GM23338 (cell line): Measurements from ENCODE around the gene CNTN5. TPM values are rescaled to one million over a fixed set of nuclear protein-coding genes. Genes with fewer than 3 reads are reported as not detected.

Experiments used
- ATAC-seq: fragments of 200-7000 bp; cut with Tn5 transposase; 3 replicates; pipeline ENCODE4 v1.9.1; 2020
- DNase-seq: peaks from one replicate; pipeline ENCODE4 v3.0.0-alpha.2; 2015; ENCODE audit warnings: low spot score
- H2AFZ ChIP-seq: fragments of 200-600 bp; sonication (generic); 2 replicates; pipeline ENCODE4 v1.8.0; 2016; ENCODE audit warnings: antibody characterized with exemption, mild to moderate bottlenecking, moderate library complexity
- H3F3A ChIP-seq: fragments of 200-600 bp; sonication (generic); replicated peaks from 2 replicates; pipeline ENCODE4 v1.8.0; 2017; ENCODE audit warnings: antibody characterized with exemption, mixed run types, low read depth
- H3K27ac ChIP-seq: fragments of 200-600 bp; sonication (generic); 2 replicates; pipeline ENCODE4 v1.6.1; 2016; ENCODE audit warnings: low read depth
- H3K27me3 ChIP-seq: fragments of 200-600 bp; sonication (generic); 2 replicates; pipeline ENCODE4 v1.8.0; 2016; ENCODE audit warnings: mild to moderate bottlenecking, mixed run types, moderate library complexity; ENCODE audit not compliant: insufficient read depth
- H3K36me3 ChIP-seq: fragments of 200-600 bp; sonication (generic); 2 replicates; pipeline ENCODE4 v1.8.0; 2016; ENCODE audit warnings: mild to moderate bottlenecking; ENCODE audit not compliant: insufficient read depth
- H3K4me1 ChIP-seq: fragments of 200-600 bp; sonication (generic); 2 replicates; pipeline ENCODE4 v1.8.0; 2016; ENCODE audit warnings: mild to moderate bottlenecking, moderate library complexity; ENCODE audit not compliant: insufficient read depth
- H3K4me2 ChIP-seq: fragments of 200-600 bp; sonication (generic); 2 replicates; pipeline ENCODE4 v1.7.1; 2017; ENCODE audit warnings: mixed run types
- H3K4me3 ChIP-seq: fragments of 200-600 bp; sonication (generic); 2 replicates; pipeline ENCODE4 v1.6.1; 2016; ENCODE audit warnings: mixed run types
- H3K79me2 ChIP-seq: fragments of 200-600 bp; sonication (generic); replicated peaks from 2 replicates; pipeline ENCODE4 v1.8.0; 2017; ENCODE audit warnings: mild to moderate bottlenecking; ENCODE audit not compliant: insufficient read depth
- H3K9me2 ChIP-seq: fragments of 200-600 bp; sonication (generic); 2 replicates; pipeline ENCODE4 v1.8.0; 2017; ENCODE audit not compliant: insufficient read depth
- H4K20me1 ChIP-seq: fragments of 200-600 bp; sonication (generic); replicated peaks from 2 replicates; pipeline ENCODE4 v1.8.0; 2017; ENCODE audit warnings: mild to moderate bottlenecking; ENCODE audit not compliant: insufficient read depth
- H3K27ac Mint-ChIP-seq: 2 replicates; pipeline ENCODE4 v1.8.0; 2020; ENCODE audit warnings: inconsistent platforms, mild to moderate bottlenecking, moderate library complexity, mixed read lengths
- H3K27me3 Mint-ChIP-seq: 3 replicates; pipeline ENCODE4 v1.8.0; 2022; ENCODE audit warnings: low read depth, mild to moderate bottlenecking, moderate library complexity, mixed read lengths, inconsistent platforms; ENCODE audit not compliant: insufficient read depth, poor library complexity
- H3K36me3 Mint-ChIP-seq: 3 replicates; pipeline ENCODE4 v1.8.0; 2021; ENCODE audit warnings: low read depth, mild to moderate bottlenecking, inconsistent platforms, moderate library complexity, mixed read lengths
- H3K4me1 Mint-ChIP-seq: 3 replicates; pipeline ENCODE4 v1.8.0; 2020; ENCODE audit warnings: mild to moderate bottlenecking, inconsistent platforms, mixed read lengths
- H3K4me3 Mint-ChIP-seq: 3 replicates; pipeline ENCODE4 v1.8.0; 2021; ENCODE audit warnings: moderate library complexity, mild to moderate bottlenecking, inconsistent platforms, mixed read lengths
- H3K9me3 Mint-ChIP-seq: 3 replicates; pipeline ENCODE4 v1.8.0; 2020; ENCODE audit warnings: moderate library complexity, mild to moderate bottlenecking, inconsistent platforms, mixed read lengths
- CREB1 ChIP-seq: fragments of 250-450 bp; sonication (Bioruptor Pico); IDR thresholded peaks from 2 replicates; pipeline ENCODE4 v1.5.0; 2020; ENCODE audit warnings: low read depth, mild to moderate bottlenecking, moderate library complexity
- EZH2 ChIP-seq: fragments of 200-600 bp; sonication (generic); IDR thresholded peaks from one replicate; pipeline ENCODE4 v1.8.0; 2017; ENCODE audit warnings: antibody characterized with exemption, mild to moderate bottlenecking, low read depth; ENCODE audit not compliant: unreplicated experiment
- EZH2phosphoT487 ChIP-seq: fragments of 200-600 bp; sonication (generic); IDR thresholded peaks from one replicate; pipeline ENCODE4 v1.8.1; 2018; ENCODE audit warnings: antibody characterized with exemption; ENCODE audit not compliant: unreplicated experiment
- NANOG ChIP-seq: IDR thresholded peaks from 2 replicates; pipeline ENCODE4 v1.6.1; 2016; ENCODE audit warnings: antibody characterized with exemption, borderline replicate concordance
- POLR2AphosphoS5 ChIP-seq: IDR thresholded peaks from 2 replicates; pipeline ENCODE4 v1.6.1; 2016; ENCODE audit warnings: antibody characterized with exemption, low read depth
- STAT1 ChIP-seq: IDR thresholded peaks from one replicate; pipeline ENCODE4 v1.6.1; 2016; ENCODE audit warnings: antibody characterized with exemption; ENCODE audit not compliant: unreplicated experiment
- ZNF331 ChIP-seq: fragments of 250-450 bp; sonication (Bioruptor Pico); IDR thresholded peaks from 2 replicates; pipeline ENCODE4 v1.5.0; 2020; ENCODE audit warnings: low read depth, mild to moderate bottlenecking, moderate library complexity
- ZNF462 ChIP-seq: fragments of 250-450 bp; sonication (Bioruptor Pico); IDR thresholded peaks from 2 replicates; pipeline ENCODE4 v1.5.0; 2020; ENCODE audit warnings: mild to moderate bottlenecking, moderate library complexity
- polyA plus RNA-seq: library from polyadenylated mRNA; unstranded; fragments of >200 nt; fragmentation: Nextera tagmentation; extraction: Ambion mirVana; gene quantifications from 2 replicates; pipeline ENCODE4 v1.2.1, GENCODE V29; 2016
- total RNA-seq: library from RNA; depleted of rRNA; stranded (reverse); fragments of >200 nt; shearing (Covaris generic); gene quantifications from 2 replicates; pipeline ENCODE4 v1.2.3, GENCODE V29; 2014
- TF ChIP-seq, protein P1 (sequence below): IDR thresholded peaks from one replicate; pipeline ENCODE4 v1.6.1; 2018; ENCODE audit warnings: antibody characterized with exemption; ENCODE audit not compliant: unreplicated experiment
- TF ChIP-seq, protein P2 (sequence below), 2 experiments: fragments of 200-600 bp in 1 of 2; sonication (generic) in 1 of 2; conservative IDR thresholded peaks; 2 replicates each; pipeline versions ENCODE4 v1.5.1 to v1.6.1; 2016 to 2017; ENCODE audit warnings: antibody characterized with exemption in 2 of 2, low read depth in 2 of 2, mild to moderate bottlenecking in 2 of 2, moderate library complexity in 1 of 2

CNTN5 gene
- total and polyA plus RNA-seq, 2 experiments from 2014 or later = not detected

- TF ChIP-seq, protein P1, sequence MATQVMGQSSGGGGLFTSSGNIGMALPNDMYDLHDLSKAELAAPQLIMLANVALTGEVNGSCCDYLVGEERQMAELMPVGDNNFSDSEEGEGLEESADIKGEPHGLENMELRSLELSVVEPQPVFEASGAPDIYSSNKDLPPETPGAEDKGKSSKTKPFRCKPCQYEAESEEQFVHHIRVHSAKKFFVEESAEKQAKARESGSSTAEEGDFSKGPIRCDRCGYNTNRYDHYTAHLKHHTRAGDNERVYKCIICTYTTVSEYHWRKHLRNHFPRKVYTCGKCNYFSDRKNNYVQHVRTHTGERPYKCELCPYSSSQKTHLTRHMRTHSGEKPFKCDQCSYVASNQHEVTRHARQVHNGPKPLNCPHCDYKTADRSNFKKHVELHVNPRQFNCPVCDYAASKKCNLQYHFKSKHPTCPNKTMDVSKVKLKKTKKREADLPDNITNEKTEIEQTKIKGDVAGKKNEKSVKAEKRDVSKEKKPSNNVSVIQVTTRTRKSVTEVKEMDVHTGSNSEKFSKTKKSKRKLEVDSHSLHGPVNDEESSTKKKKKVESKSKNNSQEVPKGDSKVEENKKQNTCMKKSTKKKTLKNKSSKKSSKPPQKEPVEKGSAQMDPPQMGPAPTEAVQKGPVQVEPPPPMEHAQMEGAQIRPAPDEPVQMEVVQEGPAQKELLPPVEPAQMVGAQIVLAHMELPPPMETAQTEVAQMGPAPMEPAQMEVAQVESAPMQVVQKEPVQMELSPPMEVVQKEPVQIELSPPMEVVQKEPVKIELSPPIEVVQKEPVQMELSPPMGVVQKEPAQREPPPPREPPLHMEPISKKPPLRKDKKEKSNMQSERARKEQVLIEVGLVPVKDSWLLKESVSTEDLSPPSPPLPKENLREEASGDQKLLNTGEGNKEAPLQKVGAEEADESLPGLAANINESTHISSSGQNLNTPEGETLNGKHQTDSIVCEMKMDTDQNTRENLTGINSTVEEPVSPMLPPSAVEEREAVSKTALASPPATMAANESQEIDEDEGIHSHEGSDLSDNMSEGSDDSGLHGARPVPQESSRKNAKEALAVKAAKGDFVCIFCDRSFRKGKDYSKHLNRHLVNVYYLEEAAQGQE = no peak
- TF ChIP-seq STAT1 = no peak
- no peak for TF ChIP-seq EZH2phosphoT487
- TF ChIP-seq CREB1 (CRISPR knock-in tag) = no peak
- TF ChIP-seq NANOG = no peak
- no peak for TF ChIP-seq POLR2AphosphoS5
Observed at GRCh38 chr11:99952816-99953215, 932.1 kb downstream of the CNTN5 start (continued).

DNA sequence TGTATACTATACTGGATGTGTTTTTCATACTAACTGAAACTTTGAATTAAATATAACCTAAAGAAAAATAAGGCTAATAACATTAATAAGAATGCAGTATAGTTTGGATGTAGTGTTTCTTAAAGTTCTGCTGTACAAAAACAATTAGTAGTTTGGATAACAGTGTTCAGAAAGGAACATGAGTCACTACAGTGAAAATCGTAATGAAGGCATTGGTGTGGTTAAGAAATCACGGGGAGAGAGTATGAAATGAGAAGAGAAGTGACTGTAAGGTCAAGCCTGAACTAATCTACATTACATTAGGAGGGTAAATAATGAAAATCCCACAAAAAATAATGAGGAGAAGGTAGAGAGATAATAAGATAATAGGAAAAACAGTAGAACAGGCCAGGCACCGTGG is 939.8 kb downstream of the CNTN5 start:
- H4K20me1 ChIP-seq = no peaks in the 10 kb centered on the region
- Mint-ChIP-seq H3K4me1 (no peaks in the 10 kb centered on the region; the same call in 2 of the 3 replicates), H3K9me3 (peaks cover 5% of the 10 kb centered on the region; the same call in 2 of the 3 replicates), H3K4me3 (no peak overlapping the region), H3K36me3 (no peaks in the 10 kb centered on the region), H3K27me3 (peaks cover 3% of the 10 kb centered on the region), H3K27ac (no peak overlapping the region)
- no peak for DNase-seq
- no peaks in the 10 kb centered on the region for H3F3A ChIP-seq
- H3K36me3 ChIP-seq = no peaks in the 10 kb centered on the region
- no peak overlapping the region for H3K4me2 ChIP-seq
- no peaks in the 10 kb centered on the region for H3K79me2 ChIP-seq
- no peak overlapping the region for H2AFZ ChIP-seq
- H3K9me2 ChIP-seq = no peaks in the 10 kb centered on the region
- no peak overlapping the region for H3K4me3 ChIP-seq
- no peak for ATAC-seq
- no peak overlapping the region for H3K27ac ChIP-seq
- H3K27me3 ChIP-seq = no peaks in the 10 kb centered on the region
- no peaks in the 10 kb centered on the region for H3K4me1 ChIP-seq
- no peak for TF ChIP-seq ZNF462 (CRISPR knock-in tag)
- no peak for TF ChIP-seq EZH2
- no peak for TF ChIP-seq ZNF331 (CRISPR knock-in tag)
- TF ChIP-seq NANOG = no peak
- no peak for TF ChIP-seq STAT1
- TF ChIP-seq, protein P2, sequence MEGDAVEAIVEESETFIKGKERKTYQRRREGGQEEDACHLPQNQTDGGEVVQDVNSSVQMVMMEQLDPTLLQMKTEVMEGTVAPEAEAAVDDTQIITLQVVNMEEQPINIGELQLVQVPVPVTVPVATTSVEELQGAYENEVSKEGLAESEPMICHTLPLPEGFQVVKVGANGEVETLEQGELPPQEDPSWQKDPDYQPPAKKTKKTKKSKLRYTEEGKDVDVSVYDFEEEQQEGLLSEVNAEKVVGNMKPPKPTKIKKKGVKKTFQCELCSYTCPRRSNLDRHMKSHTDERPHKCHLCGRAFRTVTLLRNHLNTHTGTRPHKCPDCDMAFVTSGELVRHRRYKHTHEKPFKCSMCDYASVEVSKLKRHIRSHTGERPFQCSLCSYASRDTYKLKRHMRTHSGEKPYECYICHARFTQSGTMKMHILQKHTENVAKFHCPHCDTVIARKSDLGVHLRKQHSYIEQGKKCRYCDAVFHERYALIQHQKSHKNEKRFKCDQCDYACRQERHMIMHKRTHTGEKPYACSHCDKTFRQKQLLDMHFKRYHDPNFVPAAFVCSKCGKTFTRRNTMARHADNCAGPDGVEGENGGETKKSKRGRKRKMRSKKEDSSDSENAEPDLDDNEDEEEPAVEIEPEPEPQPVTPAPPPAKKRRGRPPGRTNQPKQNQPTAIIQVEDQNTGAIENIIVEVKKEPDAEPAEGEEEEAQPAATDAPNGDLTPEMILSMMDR (conservative IDR thresholded peaks at IDR 0.05; ENCODE audit: low read depth in 2 of 2) = no peak
- TF ChIP-seq, protein P1 = no peak
- TF ChIP-seq EZH2phosphoT487 = no peak
